Keratinocyte (primary cell): ENCODE measurements around the gene TARS1. TPM values are rescaled to one million over a fixed set of nuclear protein-coding genes. Genes with fewer than 3 reads are reported as not detected.

ENCODE experiments used
- DNase-seq: peaks from one replicate; pipeline ENCODE4 v3.0.0-alpha.2; 2011; ENCODE audit warnings: low read depth, missing footprints, low spot score
- FAIRE-seq: peaks from 2 replicates; lab custom pipeline; 2011; peaks lifted over from hg19 to GRCh38; lab: Jason Lieb, UNC
- H2AFZ ChIP-seq: 2 replicates; pipeline ENCODE4 v1.6.0; 2012; ENCODE audit warnings: low read length, control low read depth, inconsistent platforms; ENCODE audit not compliant: control insufficient read depth
- H3K27ac ChIP-seq: 2 replicates; pipeline ENCODE4 v1.5.1; 2011; ENCODE audit warnings: low read length; ENCODE audit not compliant: control insufficient read depth, insufficient read depth
- H3K27me3 ChIP-seq: 3 replicates; pipeline ENCODE4 v1.6.0; 2011; ENCODE audit warnings: low read length; ENCODE audit not compliant: control insufficient read depth, insufficient read depth; ENCODE audit errors: extremely low read depth
- H3K36me3 ChIP-seq, 2 experiments: 2 replicates in 1 of 2; 3 replicates in 1 of 2; pipeline ENCODE4 v1.5.1; 2011; ENCODE audit warnings: low read length in 2 of 2, mild to moderate bottlenecking in 1 of 2; ENCODE audit not compliant: control insufficient read depth in 2 of 2, insufficient read depth in 2 of 2; ENCODE audit errors: extremely low read depth in 1 of 2
- H3K4me1 ChIP-seq: 3 replicates; pipeline ENCODE4 v1.5.1; 2011; ENCODE audit warnings: low read length; ENCODE audit not compliant: control insufficient read depth, insufficient read depth; ENCODE audit errors: extremely low read depth
- H3K4me2 ChIP-seq: 3 replicates; pipeline ENCODE4 v1.6.0; 2011; ENCODE audit warnings: low read depth, low read length; ENCODE audit not compliant: control insufficient read depth, insufficient read depth; ENCODE audit errors: extremely low read depth
- H3K4me3 ChIP-seq, 3 experiments: fragments of 200-600 bp in 1 of 3; sonication (generic) in 1 of 3; 2 replicates in 2 of 3; 3 replicates in 1 of 3; pipeline ENCODE4 v1.5.1; 2011 to 2016; ENCODE audit warnings: low read length in 3 of 3, mild to moderate bottlenecking in 3 of 3, control low read depth in 2 of 3, inconsistent platforms in 1 of 3, low read depth in 1 of 3, mixed read lengths in 1 of 3, mixed run types in 1 of 3, moderate library complexity in 1 of 3; ENCODE audit not compliant: control insufficient read depth in 2 of 3, insufficient read depth in 2 of 3; ENCODE audit errors: extremely low read depth in 1 of 3
- H3K79me2 ChIP-seq: 2 replicates; pipeline ENCODE4 v1.6.0; 2012; ENCODE audit warnings: low read length; ENCODE audit not compliant: control insufficient read depth, insufficient read depth
- H3K9ac ChIP-seq: 3 replicates; pipeline ENCODE4 v1.6.0; 2011; ENCODE audit warnings: low read length; ENCODE audit not compliant: control insufficient read depth, insufficient read depth; ENCODE audit errors: extremely low read depth
- H3K9me1 ChIP-seq: 3 replicates; pipeline ENCODE4 v1.6.0; 2011; ENCODE audit warnings: low read length; ENCODE audit not compliant: control insufficient read depth, insufficient read depth; ENCODE audit errors: extremely low read depth
- H3K9me3 ChIP-seq: 2 replicates; pipeline ENCODE4 v1.5.1; 2012; ENCODE audit warnings: low read depth, low read length; ENCODE audit not compliant: control insufficient read depth
- H4K20me1 ChIP-seq: 3 replicates; pipeline ENCODE4 v1.6.0; 2011; ENCODE audit warnings: low read length; ENCODE audit not compliant: control insufficient read depth, insufficient read depth; ENCODE audit errors: extremely low read depth
- CTCF ChIP-seq, 3 experiments: IDR thresholded peaks in 1 of 3; conservative IDR thresholded peaks in 1 of 3; optimal IDR thresholded peaks in 1 of 3; 2 replicates in 2 of 3; 3 replicates in 1 of 3; pipeline versions ENCODE3 to v1.5.1; 2011; ENCODE audit warnings: low read length in 3 of 3, mild to moderate bottlenecking in 3 of 3, moderate library complexity in 2 of 3, control low read depth in 1 of 3, inconsistent platforms in 1 of 3; ENCODE audit not compliant: insufficient read depth in 2 of 3; ENCODE audit errors: extremely low read depth in 1 of 3
- EZH2 ChIP-seq: IDR thresholded peaks from one replicate; pipeline ENCODE4 v1.6.1; 2012; ENCODE audit warnings: inconsistent platforms, mild to moderate bottlenecking, low read length, moderate library complexity
- dilution Hi-C: fragments of 300-500 bp; cut with MboI; formaldehyde crosslinking; loops from one replicate; pipeline ENCODE4 v1.7.0; 2020; ENCODE audit warnings: low sequenced_read_pairs; ENCODE audit not compliant: extremely low pct_ligation_motif_present
- polyA plus RNA-seq, 5 experiments: library from polyadenylated mRNA; depleted of rRNA in 3 of 5; stranded (reverse) in 3 of 5; stranded (forward) in 1 of 5; unstranded in 1 of 5; fragments of >200 nt; gene quantifications; 1 replicate in 1 of 5; 2 replicates in 3 of 5; 3 replicates in 1 of 5; pipeline versions ENCODE4 v1.2.1 to v1.2.3, GENCODE V29; 2011 to 2012; ENCODE audit warnings: missing spikeins in 2 of 5, low read depth in 1 of 5, low replicate concordance in 1 of 5

The TARS1 gene
- polyA plus RNA-seq, 1 donor (not counting 4 experiments of a cell fraction or from before 2014, with no cell fraction given), result 213 TPM

GRCh38 chr5:33480876-33481275 is 40.1 kb downstream of the TARS1 start:
- Histone ChIP-seq H3K4me2 (no peak overlapping the region), H3K27ac (no peak overlapping the region), H3K4me3 (no peak overlapping the region), H3K9ac (no peak overlapping the region), H3K4me1 (no peaks in the 10 kb centered on the region), H3K27me3 (no peaks in the 10 kb centered on the region), H4K20me1 (no peaks in the 10 kb centered on the region), H3K36me3 (peaks cover 2 to 3% of the 10 kb centered on the region in 2 experiments), H2AFZ (no peak overlapping the region), H3K79me2 (no peaks in the 10 kb centered on the region), H3K9me3 (no peaks in the 10 kb centered on the region), H3K9me1 (no peaks in the 10 kb centered on the region)
- dilution Hi-C loops, result loop anchor here (25.0 kb wide), 1 partner anchor 456 kb away; the partner anchor contains the start of gene RXFP3
- no peak for TF ChIP-seq CTCF (optimal IDR thresholded peaks at IDR 0.05 in 1 of 3, IDR thresholded peaks at IDR 0.05 in 1 of 3, conservative IDR thresholded peaks at IDR 0.05 in 1 of 3; ENCODE audit: extremely low read depth in 1 of 3, insufficient read depth in 2 of 3, low read length in 3 of 3)
- no peak for TF ChIP-seq EZH2
- DNase-seq (no peak), FAIRE-seq (no peak)

GRCh38 chr5:33482335-33482734 is 41.6 kb downstream of the TARS1 start:
- Histone ChIP-seq H3K4me3 (no peak overlapping the region), H4K20me1 (no peaks in the 10 kb centered on the region), H3K27ac (no peak overlapping the region), H2AFZ (no peak overlapping the region), H3K79me2 (no peaks in the 10 kb centered on the region), H3K9me3 (no peaks in the 10 kb centered on the region), H3K27me3 (no peaks in the 10 kb centered on the region), H3K4me2 (no peak overlapping the region), H3K4me1 (no peaks in the 10 kb centered on the region), H3K36me3 (peaks cover 2 to 3% of the 10 kb centered on the region in 2 experiments), H3K9ac (no peak overlapping the region), H3K9me1 (no peaks in the 10 kb centered on the region)
- no peak for DNase-seq
- no peak for FAIRE-seq
- TF ChIP-seq EZH2 (no peak), CTCF (optimal IDR thresholded peaks at IDR 0.05 in 1 of 3, IDR thresholded peaks at IDR 0.05 in 1 of 3, conservative IDR thresholded peaks at IDR 0.05 in 1 of 3; ENCODE audit: extremely low read depth in 1 of 3, insufficient read depth in 2 of 3, low read length in 3 of 3) (no peak)
- dilution Hi-C loops, result loop anchor here (25.0 kb wide), 1 partner anchor 455 kb away; the partner anchor contains the start of gene RXFP3
